IPS-15b (cell line): ENCODE data around the gene SUSD3.

Source experiments
- H3K27me3 ChIP-seq: one replicate; pipeline ENCODE4 v1.6.1; 2013; ENCODE audit warnings: low read length; ENCODE audit not compliant: control insufficient read depth, insufficient read depth
- H3K36me3 ChIP-seq: one replicate; pipeline ENCODE4 v1.6.1; 2013; ENCODE audit warnings: low read length; ENCODE audit not compliant: control insufficient read depth, insufficient read depth
- H3K4me1 ChIP-seq: one replicate; pipeline ENCODE4 v1.6.1; 2013; ENCODE audit warnings: mild to moderate bottlenecking, low read length; ENCODE audit not compliant: control insufficient read depth, insufficient read depth
- H3K4me3 ChIP-seq: one replicate; pipeline ENCODE4 v1.5.1; 2013; ENCODE audit warnings: low read depth, low read length
- H3K9ac ChIP-seq: one replicate; pipeline ENCODE4 v1.6.1; 2013; ENCODE audit warnings: low read depth, mild to moderate bottlenecking, low read length
- H3K9me3 ChIP-seq: one replicate; pipeline ENCODE4 v1.6.1; 2013; ENCODE audit warnings: mild to moderate bottlenecking, low read length; ENCODE audit not compliant: control insufficient read depth, insufficient read depth

SUSD3 gene

GRCh38 chr9:93082841-93083411 lies 24.4 kb downstream of the SUSD3 start:
- Histone ChIP-seq H3K4me3 (no peak overlapping the region), H3K4me1 (no peaks in the 10 kb centered on the region), H3K9ac (no peak overlapping the region), H3K9me3 (no peaks in the 10 kb centered on the region), H3K27me3 (no peaks in the 10 kb centered on the region), H3K36me3 (no peaks in the 10 kb centered on the region)

- Histone ChIP-seq H3K4me3 (no peak overlapping the region), H3K9ac (no peak overlapping the region), H3K4me1 (no peaks in the 10 kb centered on the region), H3K27me3 (no peaks in the 10 kb centered on the region), H3K36me3 (no peaks in the 10 kb centered on the region), H3K9me3 (no peaks in the 10 kb centered on the region)
Measured at GRCh38 chr9:93083592-93084470, 25.3 kb downstream of the SUSD3 start.

GRCh38 chr9:93084471-93084881 lies 26.0 kb downstream of the SUSD3 start:
- Histone ChIP-seq H3K36me3 (no peaks in the 10 kb centered on the region), H3K4me3 (no peak overlapping the region), H3K4me1 (no peaks in the 10 kb centered on the region), H3K9ac (no peak overlapping the region), H3K27me3 (no peaks in the 10 kb centered on the region), H3K9me3 (no peaks in the 10 kb centered on the region)

- H3K9me3 ChIP-seq: no peaks in the 10 kb centered on the region
- no peaks in the 10 kb centered on the region for H3K4me1 ChIP-seq
- H3K4me3 ChIP-seq: no peak overlapping the region
- no peaks in the 10 kb centered on the region for H3K27me3 ChIP-seq
- no peaks in the 10 kb centered on the region for H3K36me3 ChIP-seq
- no peak overlapping the region for H3K9ac ChIP-seq
Measured at GRCh38 chr9:93085676-93086075, 27.2 kb downstream of the SUSD3 start.

GRCh38 chr9:93086447-93087224 lies 28.1 kb downstream of the SUSD3 start:
- Histone ChIP-seq H3K9me3 (no peaks in the 10 kb centered on the region), H3K4me3 (no peak overlapping the region), H3K36me3 (no peaks in the 10 kb centered on the region), H3K9ac (no peak overlapping the region), H3K4me1 (no peaks in the 10 kb centered on the region), H3K27me3 (no peaks in the 10 kb centered on the region)

- Histone ChIP-seq H3K4me3 (no peak overlapping the region), H3K9me3 (no peaks in the 10 kb centered on the region), H3K36me3 (no peaks in the 10 kb centered on the region), H3K9ac (no peak overlapping the region), H3K27me3 (no peaks in the 10 kb centered on the region), H3K4me1 (no peaks in the 10 kb centered on the region)
Measured at GRCh38 chr9:93087971-93088655, 29.6 kb downstream of the SUSD3 start.

- Histone ChIP-seq H3K27me3 (no peaks in the 10 kb centered on the region), H3K4me3 (no peak overlapping the region), H3K4me1 (no peaks in the 10 kb centered on the region), H3K9ac (no peak overlapping the region), H3K9me3 (no peaks in the 10 kb centered on the region), H3K36me3 (no peaks in the 10 kb centered on the region)
Measured at GRCh38 chr9:93088656-93089015, 30.1 kb downstream of the SUSD3 start.

- no peaks in the 10 kb centered on the region for H3K4me1 ChIP-seq
- H3K36me3 ChIP-seq: no peaks in the 10 kb centered on the region
- no peaks in the 10 kb centered on the region for H3K9me3 ChIP-seq
- no peaks in the 10 kb centered on the region for H3K27me3 ChIP-seq
- no peak overlapping the region for H3K4me3 ChIP-seq
- H3K9ac ChIP-seq: no peak overlapping the region
Measured at GRCh38 chr9:93089024-93089423, 30.5 kb downstream of the SUSD3 start.

- Histone ChIP-seq H3K9ac (no peak overlapping the region), H3K4me1 (no peaks in the 10 kb centered on the region), H3K27me3 (no peaks in the 10 kb centered on the region)
Measured at GRCh38 chr9:93089481-93089991, 31.0 kb downstream of the SUSD3 start.

GRCh38 chr9:93090091-93090655 lies 31.7 kb downstream of the SUSD3 start:
- Histone ChIP-seq H3K4me3 (no peak overlapping the region), H3K9ac (no peak overlapping the region), H3K4me1 (no peaks in the 10 kb centered on the region), H3K36me3 (no peaks in the 10 kb centered on the region), H3K9me3 (no peaks in the 10 kb centered on the region), H3K27me3 (no peaks in the 10 kb centered on the region)

More at GRCh38 chr9:93089481-93089991, 31.0 kb downstream of the SUSD3 start:
- Histone ChIP-seq H3K4me3 (no peak overlapping the region), H3K36me3 (no peaks in the 10 kb centered on the region), H3K9me3 (no peaks in the 10 kb centered on the region)

GRCh38 chr9:93091056-93091452 lies 32.6 kb downstream of the SUSD3 start:
- H3K27me3 ChIP-seq: no peaks in the 10 kb centered on the region
- H3K36me3 ChIP-seq: no peaks in the 10 kb centered on the region
- H3K4me1 ChIP-seq: no peaks in the 10 kb centered on the region
- H3K4me3 ChIP-seq: no peak overlapping the region
- no peak overlapping the region for H3K9ac ChIP-seq
- no peaks in the 10 kb centered on the region for H3K9me3 ChIP-seq
